Ovary (tissue), 9 donors: ENCODE data around the gene TUBB2A. TPM values are rescaled to one million over a fixed set of nuclear protein-coding genes. Genes with fewer than 3 reads are reported as not detected.

ENCODE experiments used
- DNase-seq, 5 donors: peaks; one replicate each; pipeline ENCODE4 v3.0.0-alpha.2; 2019 to 2020
- H3K27ac ChIP-seq, 2 donors: fragments of 200-600 bp; one replicate each; pipeline versions ENCODE4 v1.5.1 to v1.8.0; 2019 to 2022
- H3K27me3 ChIP-seq: fragments of 200-600 bp; one replicate; pipeline ENCODE4 v1.8.0; 2022
- H3K36me3 ChIP-seq: fragments of 200-600 bp; sonication (generic); one replicate; pipeline ENCODE4 v1.5.1; 2019
- H3K4me1 ChIP-seq: one replicate; pipeline ENCODE4 v1.8.1; 2013; ENCODE audit warnings: mild to moderate bottlenecking, moderate library complexity; ENCODE audit not compliant: insufficient read depth
- H3K4me3 ChIP-seq: fragments of 200-600 bp; sonication (generic); one replicate; pipeline ENCODE4 v1.5.1; 2017
- H3K9me3 ChIP-seq, 2 donors: fragments of 200-600 bp in 1 of 2; sonication (generic) in 1 of 2; one replicate each; pipeline versions ENCODE4 v1.5.1 to v1.8.1; 2013 to 2019; ENCODE audit warnings: mild to moderate bottlenecking in 1 of 2, moderate library complexity in 1 of 2
- EP300 ChIP-seq: sonication (generic); formaldehyde crosslinking; IDR thresholded peaks from one replicate; pipeline ENCODE4 v1.6.1; 2017; ENCODE audit warnings: antibody characterized with exemption
- POLR2A ChIP-seq: fragments of 450-650 bp; IDR thresholded peaks from one replicate; pipeline ENCODE4 v1.6.1; 2017; ENCODE audit warnings: antibody characterized with exemption, mild to moderate bottlenecking, moderate library complexity
- WGBS, 3 donors: extraction: QIAGEN DNeasy Blood & Tissue Kit in 1 of 3; methylation state at CpG; one replicate each; pipeline versions ENCODE4 v1.1.5 to v1.1.7; 2013 to 2017; 5-methylcytosine and 5-hydroxymethylcytosine counted together
- intact Hi-C, 4 donors: fragments of 100-400 bp; cut with DNase I; formaldehyde crosslinking; loops; one replicate each; pipeline versions ENCODE4 v1.11.0 to v1.15.1; 2022 to 2023
- polyA plus RNA-seq, 2 donors: library from polyadenylated mRNA; stranded (reverse); fragments of 200-250 nt in 1 of 2; fragments of 350-450 nt in 1 of 2; fragmentation: Illumina TruSeq in 1 of 2; extraction: RNeasy Lipid Tissue Mini Kit (QIAGEN cat#74804) in 1 of 2; gene quantifications; one replicate each; pipeline ENCODE4 v1.2.3, GENCODE V29; 2013 to 2014
- total RNA-seq, 7 donors: library from RNA; depleted of rRNA in 2 of 7; stranded (reverse); fragments of >200 nt in 2 of 7; fragmentation: NEBNext Ultra II Directional in 3 of 7; extraction: Animal tissue kit (Norgen Biotek cat#: 25700) in 3 of 7; gene quantifications; one replicate each; pipeline versions ENCODE4 v1.1.0 to v1.2.4, GENCODE V29; 2016 to 2023
- TF ChIP-seq, protein P1 (sequence below), 3 donors: fragments of 450-650 bp in 2 of 3; fragments of 200-600 bp in 1 of 3; IDR thresholded peaks; one replicate each; pipeline versions ENCODE4 v1.5.1 to v1.8.0; 2016 to 2022; ENCODE audit warnings: antibody characterized with exemption in 3 of 3, mild to moderate bottlenecking in 1 of 3
- donor health status: DM: no; HTN: no; CAD: no; lungs with moderate emphysema.
- donor health status: DM: no; HTN: no; CAD: no.
- donor health status: Bipolar disorder and iron deficiency.
- donor health status: DM: yes; HTN: yes; CAD: no.
- donor health status: DM: no; HTN: no; CAD: no.
- donor health status: DM: yes; HTN: yes; CAD: no.

Gene TUBB2A
- total and polyA plus RNA-seq, 9 donors: 5.7 to 32.7 (median 10.9) TPM

DNA sequence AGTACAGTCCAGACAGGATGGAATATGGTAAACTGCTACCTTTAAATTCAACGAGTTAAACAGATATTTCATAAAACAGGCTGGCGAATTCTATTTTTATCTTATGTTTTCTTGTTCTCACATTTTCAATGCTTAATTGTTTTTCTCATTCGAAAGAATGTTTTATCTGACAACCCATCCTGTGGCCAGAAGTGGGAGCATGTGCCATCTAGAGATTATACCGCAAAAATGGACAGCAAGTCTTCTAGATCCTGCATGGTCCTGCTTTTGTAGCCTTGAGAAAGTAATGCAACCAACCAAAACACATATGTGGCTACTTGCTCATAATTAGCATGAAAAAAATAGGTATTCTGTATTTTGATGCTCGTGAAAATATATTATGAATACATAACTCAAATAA lies 39.4 kb upstream of the TUBB2A start:
- Histone ChIP-seq H3K36me3 (no peaks in the 10 kb centered on the region), H3K27ac (no peak overlapping the region), H3K4me1 (no peaks in the 10 kb centered on the region), H3K4me3 (no peak overlapping the region), H3K9me3 (no peaks in the 10 kb centered on the region), H3K27me3 (no peaks in the 10 kb centered on the region)
- intact Hi-C loops: no loop called here
- 60 to 82% (median 76%) methylated on average over 5 of the region's 5 CpGs for WGBS, 3 donors
- no peak for DNase-seq
- TF ChIP-seq, protein P1, sequence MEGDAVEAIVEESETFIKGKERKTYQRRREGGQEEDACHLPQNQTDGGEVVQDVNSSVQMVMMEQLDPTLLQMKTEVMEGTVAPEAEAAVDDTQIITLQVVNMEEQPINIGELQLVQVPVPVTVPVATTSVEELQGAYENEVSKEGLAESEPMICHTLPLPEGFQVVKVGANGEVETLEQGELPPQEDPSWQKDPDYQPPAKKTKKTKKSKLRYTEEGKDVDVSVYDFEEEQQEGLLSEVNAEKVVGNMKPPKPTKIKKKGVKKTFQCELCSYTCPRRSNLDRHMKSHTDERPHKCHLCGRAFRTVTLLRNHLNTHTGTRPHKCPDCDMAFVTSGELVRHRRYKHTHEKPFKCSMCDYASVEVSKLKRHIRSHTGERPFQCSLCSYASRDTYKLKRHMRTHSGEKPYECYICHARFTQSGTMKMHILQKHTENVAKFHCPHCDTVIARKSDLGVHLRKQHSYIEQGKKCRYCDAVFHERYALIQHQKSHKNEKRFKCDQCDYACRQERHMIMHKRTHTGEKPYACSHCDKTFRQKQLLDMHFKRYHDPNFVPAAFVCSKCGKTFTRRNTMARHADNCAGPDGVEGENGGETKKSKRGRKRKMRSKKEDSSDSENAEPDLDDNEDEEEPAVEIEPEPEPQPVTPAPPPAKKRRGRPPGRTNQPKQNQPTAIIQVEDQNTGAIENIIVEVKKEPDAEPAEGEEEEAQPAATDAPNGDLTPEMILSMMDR (IDR thresholded peaks at IDR 0.05): no peak
- no peak for TF ChIP-seq EP300
- TF ChIP-seq POLR2A: no peak

- intact Hi-C loops: no loop called here
- Histone ChIP-seq H3K4me3 (no peak overlapping the region), H3K9me3 (no peaks in the 10 kb centered on the region), H3K27ac (no peak overlapping the region), H3K4me1 (no peaks in the 10 kb centered on the region), H3K36me3 (no peaks in the 10 kb centered on the region), H3K27me3 (no peaks in the 10 kb centered on the region)
- 71 to 88% (median 77%) methylated on average over 16 of the region's 16 CpGs for WGBS, 3 donors
- DNase-seq: no peak
- TF ChIP-seq POLR2A (no peak), EP300 (no peak)
- TF ChIP-seq, protein P1 (IDR thresholded peaks at IDR 0.05): no peak
Observed at GRCh38 chr6:3195695-3196497, 38.6 kb upstream of the TUBB2A start.

DNA sequence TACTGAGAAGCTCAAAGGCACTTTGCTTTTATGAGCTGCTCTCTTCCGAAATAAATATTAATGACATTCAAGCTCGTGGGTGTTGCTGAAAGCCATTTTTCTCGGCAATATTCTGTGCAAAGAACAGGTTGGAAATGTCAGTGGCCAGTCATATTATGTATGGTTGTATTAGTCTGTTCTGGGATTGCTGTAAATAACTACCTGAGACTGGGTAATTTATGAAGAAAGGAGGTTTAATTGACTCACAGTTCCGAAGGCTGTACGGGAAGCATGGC lies 38.0 kb upstream of the TUBB2A start:
- WGBS, 3 donors: 61 to 78% (median 70%) methylated on average over 5 of the region's 5 CpGs
- TF ChIP-seq EP300 (no peak), POLR2A (no peak)
- TF ChIP-seq, protein P1 (IDR thresholded peaks at IDR 0.05): no peak
- H3K9me3 ChIP-seq: no peaks in the 10 kb centered on the region
- no peak for DNase-seq
- H3K27ac ChIP-seq: no peak overlapping the region
- H3K36me3 ChIP-seq: no peaks in the 10 kb centered on the region
- intact Hi-C loops: no loop called here
- H3K27me3 ChIP-seq: no peaks in the 10 kb centered on the region
- no peak overlapping the region for H3K4me3 ChIP-seq
- no peaks in the 10 kb centered on the region for H3K4me1 ChIP-seq

- DNase-seq: no peak
- no peaks in the 10 kb centered on the region for H3K4me1 ChIP-seq
- H3K36me3 ChIP-seq: no peaks in the 10 kb centered on the region
- TF ChIP-seq EP300: no peak
- TF ChIP-seq, protein P1 (IDR thresholded peaks at IDR 0.05): no peak
- no peak for TF ChIP-seq POLR2A
- no peak overlapping the region for H3K27ac ChIP-seq
- no peaks in the 10 kb centered on the region for H3K9me3 ChIP-seq
- no peaks in the 10 kb centered on the region for H3K27me3 ChIP-seq
- WGBS, 3 donors: 43 to 52% (median 51%) methylated on average over 19 of the region's 19 CpGs
- intact Hi-C loops: no loop called here
- no peak overlapping the region for H3K4me3 ChIP-seq
Observed at GRCh38 chr6:3194535-3195419, 37.4 kb upstream of the TUBB2A start.
